ENCODE results near the gene GLRA1. TPM values are rescaled to one million over a fixed set of nuclear protein-coding genes. Genes with fewer than 3 reads are reported as not detected.
"Not testable (repeated sequence)": the region's sequence is repeated elsewhere in the genome, so short reads cannot be mapped to it uniquely, and the experiment has no call there.

The GLRA1 gene
- total RNA-seq, 1 donor from 2014 or later: not detected

GRCh38 chr5:151810897-151811296, 113.8 kb downstream of the GLRA1 start:
- intact Hi-C loops (cut with micrococcal nuclease): no loop called here
- Mint-ChIP-seq H3K9me3 (peaks cover 5% of the 10 kb centered on the region), H3K27me3 (no peaks in the 10 kb centered on the region), H3K36me3 (ENCODE audit: low read depth) (peaks cover 79% of the 10 kb centered on the region), H3K4me1 (peaks cover 15% of the 10 kb centered on the region), H3K4me3 (no peak overlapping the region), H3K27ac (no peak overlapping the region)
- DNase-seq: no peak

GRCh38 chr5:151810449-151810848, 114.2 kb downstream of the GLRA1 start:
- no peak overlapping the region for H3K27ac Mint-ChIP-seq

GRCh38 chr5:151808451-151809169, 116.0 kb downstream of the GLRA1 start:
- H3K36me3 Mint-ChIP-seq (ENCODE audit: low read depth): peaks cover 85% of the 10 kb centered on the region
- no peak overlapping the region for H3K4me3 Mint-ChIP-seq
- no peak for DNase-seq
- H3K4me1 Mint-ChIP-seq: peaks cover 23% of the 10 kb centered on the region
- H3K27ac Mint-ChIP-seq: no peak overlapping the region
- intact Hi-C loops (cut with micrococcal nuclease): no loop called here
- H3K9me3 Mint-ChIP-seq: peaks cover 5% of the 10 kb centered on the region
- no peaks in the 10 kb centered on the region for H3K27me3 Mint-ChIP-seq

More at GRCh38 chr5:151810449-151810848, 114.2 kb downstream of the GLRA1 start:
- H3K4me1 Mint-ChIP-seq: peaks cover 20% of the 10 kb centered on the region
- H3K36me3 Mint-ChIP-seq (ENCODE audit: low read depth): peaks cover 82% of the 10 kb centered on the region
- intact Hi-C loops (cut with micrococcal nuclease): no loop called here
- DNase-seq: no peak
- H3K4me3 Mint-ChIP-seq: no peak overlapping the region
- H3K27me3 Mint-ChIP-seq: no peaks in the 10 kb centered on the region
- peaks cover 5% of the 10 kb centered on the region for H3K9me3 Mint-ChIP-seq

GRCh38 chr5:151805414-151806223, 119.0 kb downstream of the GLRA1 start:
- Mint-ChIP-seq H3K27me3 (no peaks in the 10 kb centered on the region), H3K4me3 (no peak overlapping the region), H3K27ac (peak overlapping the region; percentile 58), H3K9me3 (no peaks in the 10 kb centered on the region), H3K4me1 (peaks cover 24% of the 10 kb centered on the region), H3K36me3 (ENCODE audit: low read depth) (peaks cover 80% of the 10 kb centered on the region)
- no peak for DNase-seq
- intact Hi-C loops (cut with micrococcal nuclease): no loop called here

- Mint-ChIP-seq H3K9me3 (no peaks in the 10 kb centered on the region), H3K4me1 (peaks cover 28% of the 10 kb centered on the region), H3K36me3 (ENCODE audit: low read depth) (peaks cover 72% of the 10 kb centered on the region), H3K27me3 (no peaks in the 10 kb centered on the region), H3K27ac (no peak overlapping the region), H3K4me3 (no peak overlapping the region)
- DNase-seq: no peak
- intact Hi-C loops (cut with micrococcal nuclease): no loop called here
These were observed 124.1 kb downstream of the GLRA1 start for GRCh38 chr5:151800532-151800931.

- DNase-seq: no peak
- H3K27ac Mint-ChIP-seq: peak overlapping the region; percentile 49
These were observed 125.2 kb downstream of the GLRA1 start for GRCh38 chr5:151799407-151799806.

GRCh38 chr5:151798674-151799073, 126.0 kb downstream of the GLRA1 start:
- Mint-ChIP-seq H3K4me3 (no peak overlapping the region), H3K27me3 (no peaks in the 10 kb centered on the region), H3K4me1 (peaks cover 31% of the 10 kb centered on the region), H3K36me3 (ENCODE audit: low read depth) (peaks cover 68% of the 10 kb centered on the region), H3K9me3 (no peaks in the 10 kb centered on the region), H3K27ac (no peak overlapping the region)
- no peak for DNase-seq
- intact Hi-C loops (cut with micrococcal nuclease): no loop called here

More at GRCh38 chr5:151799407-151799806, 125.2 kb downstream of the GLRA1 start:
- Mint-ChIP-seq H3K4me1 (peaks cover 26% of the 10 kb centered on the region), H3K36me3 (ENCODE audit: low read depth) (peaks cover 69% of the 10 kb centered on the region), H3K9me3 (no peaks in the 10 kb centered on the region), H3K27me3 (no peaks in the 10 kb centered on the region), H3K4me3 (no peak overlapping the region)
- intact Hi-C loops (cut with micrococcal nuclease): no loop called here

GRCh38 chr5:151795426-151795825, 129.2 kb downstream of the GLRA1 start:
- Mint-ChIP-seq H3K36me3 (ENCODE audit: low read depth) (peaks cover 74% of the 10 kb centered on the region), H3K9me3 (no peaks in the 10 kb centered on the region), H3K27ac (no peak overlapping the region)

GRCh38 chr5:151793358-151793757, 131.3 kb downstream of the GLRA1 start:
- Mint-ChIP-seq H3K27ac (no peak overlapping the region), H3K9me3 (no peaks in the 10 kb centered on the region), H3K4me1 (peaks cover 27% of the 10 kb centered on the region), H3K36me3 (ENCODE audit: low read depth) (peaks cover 72% of the 10 kb centered on the region), H3K4me3 (no peak overlapping the region), H3K27me3 (no peaks in the 10 kb centered on the region)
- no peak for DNase-seq
- intact Hi-C loops (cut with micrococcal nuclease): no loop called here

More at GRCh38 chr5:151795426-151795825, 129.2 kb downstream of the GLRA1 start:
- H3K4me1 Mint-ChIP-seq: peaks cover 27% of the 10 kb centered on the region
- no peaks in the 10 kb centered on the region for H3K27me3 Mint-ChIP-seq
- no peak for DNase-seq
- intact Hi-C loops (cut with micrococcal nuclease): no loop called here
- H3K4me3 Mint-ChIP-seq: no peak overlapping the region

GRCh38 chr5:151787817-151788216, 136.8 kb downstream of the GLRA1 start:
- peaks cover 48% of the 10 kb centered on the region for H3K36me3 Mint-ChIP-seq (ENCODE audit: low read depth)

GRCh38 chr5:151786468-151786867, 138.2 kb downstream of the GLRA1 start:
- Mint-ChIP-seq H3K4me1 (peaks cover 24% of the 10 kb centered on the region), H3K27me3 (no peaks in the 10 kb centered on the region), H3K36me3 (ENCODE audit: low read depth) (peaks cover 36% of the 10 kb centered on the region), H3K9me3 (no peaks in the 10 kb centered on the region), H3K4me3 (no peak overlapping the region), H3K27ac (peak overlapping the region; percentile 13)
- no peak for DNase-seq
- intact Hi-C loops (cut with micrococcal nuclease): no loop called here

More at GRCh38 chr5:151787817-151788216, 136.8 kb downstream of the GLRA1 start:
- intact Hi-C loops (cut with micrococcal nuclease): no loop called here
- H3K27me3 Mint-ChIP-seq: no peaks in the 10 kb centered on the region
- H3K9me3 Mint-ChIP-seq: no peaks in the 10 kb centered on the region
- DNase-seq: no peak
- H3K27ac Mint-ChIP-seq: no peak overlapping the region
- no peak overlapping the region for H3K4me3 Mint-ChIP-seq
- peaks cover 23% of the 10 kb centered on the region for H3K4me1 Mint-ChIP-seq

GRCh38 chr5:151784141-151784540, 140.5 kb downstream of the GLRA1 start:
- H3K4me1 Mint-ChIP-seq: peaks cover 33% of the 10 kb centered on the region
- H3K4me3 Mint-ChIP-seq: no peak overlapping the region
- H3K27ac Mint-ChIP-seq: no peak overlapping the region
- intact Hi-C loops (cut with micrococcal nuclease): no loop called here
- no peaks in the 10 kb centered on the region for H3K9me3 Mint-ChIP-seq
- peaks cover 25% of the 10 kb centered on the region for H3K36me3 Mint-ChIP-seq (ENCODE audit: low read depth)
- no peak for DNase-seq
- H3K27me3 Mint-ChIP-seq: no peaks in the 10 kb centered on the region

GRCh38 chr5:151783664-151784063, 141.0 kb downstream of the GLRA1 start:
- H3K9me3 Mint-ChIP-seq; H3K4me3 Mint-ChIP-seq; intact Hi-C loops (cut with micrococcal nuclease); H3K27me3 Mint-ChIP-seq; H3K27ac Mint-ChIP-seq; DNase-seq: not testable (repeated sequence)
- Mint-ChIP-seq H3K4me1 (peaks cover 35% of the 10 kb centered on the region), H3K36me3 (ENCODE audit: low read depth) (peaks cover 28% of the 10 kb centered on the region)

GRCh38 chr5:151781201-151781600, 143.4 kb downstream of the GLRA1 start:
- peaks cover 33% of the 10 kb centered on the region for H3K36me3 Mint-ChIP-seq (ENCODE audit: low read depth)
- H3K9me3 Mint-ChIP-seq: no peaks in the 10 kb centered on the region
- no peak overlapping the region for H3K4me3 Mint-ChIP-seq
- DNase-seq: no peak
- no peaks in the 10 kb centered on the region for H3K27me3 Mint-ChIP-seq
- no peak overlapping the region for H3K27ac Mint-ChIP-seq
- intact Hi-C loops (cut with micrococcal nuclease): no loop called here
- H3K4me1 Mint-ChIP-seq: peaks cover 47% of the 10 kb centered on the region
